Lung (tissue), 12 donors: ENCODE data around the gene FAM240B. TPM values are rescaled to one million over a fixed set of nuclear protein-coding genes. Genes with fewer than 3 reads are reported as not detected.

Experiments
- ATAC-seq: fragments of 200-7000 bp; cut with Tn5 transposase; one replicate; pipeline ENCODE4 v1.9.1; 2020; ENCODE audit warnings: moderate number of reproducible peaks; ENCODE audit not compliant: insufficient read depth, low FRiP score
- DNase-seq, 3 donors: peaks; one replicate each; pipeline ENCODE4 v3.0.0-alpha.2; 2013 to 2017
- H3K27ac ChIP-seq, 2 donors: one replicate each; pipeline ENCODE4 v1.5.1; 2013; ENCODE audit warnings: mild to moderate bottlenecking in 2 of 2, moderate library complexity in 2 of 2, control low read depth in 1 of 2, inconsistent platforms in 1 of 2, low read depth in 1 of 2, low read length in 1 of 2
- H3K27me3 ChIP-seq, 3 donors: one replicate each; pipeline ENCODE4 v1.5.1; 2013; ENCODE audit warnings: low read length in 2 of 3; ENCODE audit not compliant: control insufficient read depth in 3 of 3, insufficient read depth in 3 of 3
- H3K36me3 ChIP-seq, 4 donors: one replicate each; pipeline ENCODE4 v1.5.1; 2013; ENCODE audit warnings: low read length in 4 of 4, mild to moderate bottlenecking in 1 of 4, moderate library complexity in 1 of 4; ENCODE audit not compliant: control insufficient read depth in 4 of 4, insufficient read depth in 4 of 4
- H3K4me1 ChIP-seq, 5 donors: one replicate each; pipeline ENCODE4 v1.5.1; 2013; ENCODE audit warnings: low read length in 5 of 5, mild to moderate bottlenecking in 2 of 5, moderate library complexity in 1 of 5; ENCODE audit not compliant: control insufficient read depth in 5 of 5, insufficient read depth in 5 of 5
- H3K4me3 ChIP-seq: one replicate; pipeline ENCODE4 v1.5.1; 2013; ENCODE audit warnings: mild to moderate bottlenecking, control low read depth, moderate library complexity
- H3K9ac ChIP-seq, 2 donors: one replicate each; pipeline ENCODE4 v1.5.1; 2013; ENCODE audit warnings: low read length in 2 of 2, control low read depth in 1 of 2; ENCODE audit not compliant: insufficient read depth in 1 of 2
- H3K9me3 ChIP-seq, 4 donors: one replicate each; pipeline ENCODE4 v1.5.1; 2013; ENCODE audit warnings: low read length in 3 of 4, mild to moderate bottlenecking in 1 of 4, moderate library complexity in 1 of 4; ENCODE audit not compliant: control insufficient read depth in 4 of 4, insufficient read depth in 3 of 4
- WGBS, 2 donors: extraction: QIAGEN DNeasy Blood & Tissue Kit; methylation state at CpG; one replicate each; pipeline ENCODE4 v1.1.7; 2013; 5-methylcytosine and 5-hydroxymethylcytosine counted together
- polyA plus RNA-seq, 2 donors: library from polyadenylated mRNA; stranded (reverse); fragments of 200-250 nt; gene quantifications; one replicate each; pipeline ENCODE4 v1.2.1, GENCODE V29; 2013
- total RNA-seq, 2 donors: library from RNA; depleted of rRNA in 1 of 2; stranded (reverse); fragments of >200 nt in 1 of 2; gene quantifications; one replicate each; pipeline ENCODE4 v1.2.1, GENCODE V29; 2014 to 2021
- TF ChIP-seq, protein P1 (sequence below): IDR thresholded peaks from 2 replicates; pipeline ENCODE4 v1.5.1; 2012; ENCODE audit warnings: mild to moderate bottlenecking; ENCODE audit errors: control extremely low read depth, extremely low read depth
- donor health status: control.
- donor health status: control.
- donor health status: Bipolar disorder and iron deficiency.
- donor health status: healthy.
- donor health status: DM: yes; HTN: yes; CAD: no.

FAM240B gene
- total and polyA plus RNA-seq, 4 donors, result not detected

DNA sequence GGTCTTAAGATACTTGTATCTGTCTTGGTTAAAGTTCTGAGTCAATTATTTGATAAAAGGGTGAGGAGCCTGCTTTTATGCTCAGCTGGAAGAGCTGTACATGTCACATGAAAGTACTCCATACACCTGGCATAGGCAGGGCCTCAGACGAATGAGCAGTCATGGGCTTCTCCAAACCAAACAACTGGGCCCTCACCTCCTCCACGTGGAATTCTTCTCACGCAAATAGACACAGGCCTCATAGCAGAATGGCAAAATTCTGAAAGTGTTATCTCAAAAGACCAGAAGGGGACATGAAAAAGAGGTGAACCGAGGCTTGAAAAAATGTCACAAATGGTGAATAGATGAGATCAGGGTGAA, 48.6 kb downstream of the FAM240B start:
- no peak overlapping the region for H3K27ac ChIP-seq
- WGBS, 2 donors, result 83 to 92% methylated on average over 4 of the region's 4 CpGs
- no peaks in the 10 kb centered on the region for H3K9me3 ChIP-seq
- no peak overlapping the region for H3K9ac ChIP-seq
- no peaks in the 10 kb centered on the region for H3K36me3 ChIP-seq
- H3K27me3 ChIP-seq, result no peaks in the 10 kb centered on the region
- no peak for ATAC-seq
- H3K4me3 ChIP-seq, result no peak overlapping the region
- TF ChIP-seq, protein P1, sequence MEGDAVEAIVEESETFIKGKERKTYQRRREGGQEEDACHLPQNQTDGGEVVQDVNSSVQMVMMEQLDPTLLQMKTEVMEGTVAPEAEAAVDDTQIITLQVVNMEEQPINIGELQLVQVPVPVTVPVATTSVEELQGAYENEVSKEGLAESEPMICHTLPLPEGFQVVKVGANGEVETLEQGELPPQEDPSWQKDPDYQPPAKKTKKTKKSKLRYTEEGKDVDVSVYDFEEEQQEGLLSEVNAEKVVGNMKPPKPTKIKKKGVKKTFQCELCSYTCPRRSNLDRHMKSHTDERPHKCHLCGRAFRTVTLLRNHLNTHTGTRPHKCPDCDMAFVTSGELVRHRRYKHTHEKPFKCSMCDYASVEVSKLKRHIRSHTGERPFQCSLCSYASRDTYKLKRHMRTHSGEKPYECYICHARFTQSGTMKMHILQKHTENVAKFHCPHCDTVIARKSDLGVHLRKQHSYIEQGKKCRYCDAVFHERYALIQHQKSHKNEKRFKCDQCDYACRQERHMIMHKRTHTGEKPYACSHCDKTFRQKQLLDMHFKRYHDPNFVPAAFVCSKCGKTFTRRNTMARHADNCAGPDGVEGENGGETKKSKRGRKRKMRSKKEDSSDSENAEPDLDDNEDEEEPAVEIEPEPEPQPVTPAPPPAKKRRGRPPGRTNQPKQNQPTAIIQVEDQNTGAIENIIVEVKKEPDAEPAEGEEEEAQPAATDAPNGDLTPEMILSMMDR, result no peak
- DNase-seq, result no peak
- peaks cover 0 to 9% (median 0%) of the 10 kb centered on the region in 5 donors for H3K4me1 ChIP-seq

- no peak for ATAC-seq
- WGBS, 2 donors, result 71 to 91% methylated on average over 5 of the region's 5 CpGs
Measured at GRCh38 chr9:38670542-38671371, 49.2 kb downstream of the FAM240B start.

GRCh38 chr9:38668791-38669466, 51.0 kb downstream of the FAM240B start:
- no peaks in the 10 kb centered on the region for H3K27me3 ChIP-seq
- 88 to 90% methylated on average over 10 of the region's 10 CpGs for WGBS, 2 donors
- H3K9me3 ChIP-seq, result no peaks in the 10 kb centered on the region
- H3K27ac ChIP-seq, result no peak overlapping the region
- ATAC-seq, result no peak
- TF ChIP-seq, protein P1, result no peak
- no peak for DNase-seq
- no peak overlapping the region for H3K9ac ChIP-seq
- no peak overlapping the region for H3K4me3 ChIP-seq
- no peaks in the 10 kb centered on the region for H3K36me3 ChIP-seq
- H3K4me1 ChIP-seq, result peaks cover 0 to 9% (median 0%) of the 10 kb centered on the region in 5 donors

More at GRCh38 chr9:38670542-38671371, 49.2 kb downstream of the FAM240B start:
- H3K9ac ChIP-seq, result no peak overlapping the region
- no peak overlapping the region for H3K4me3 ChIP-seq
- no peaks in the 10 kb centered on the region for H3K9me3 ChIP-seq
- peaks cover 0 to 9% (median 0%) of the 10 kb centered on the region in 5 donors for H3K4me1 ChIP-seq
- no peak overlapping the region for H3K27ac ChIP-seq
- no peaks in the 10 kb centered on the region for H3K27me3 ChIP-seq
- DNase-seq, result no peak
- TF ChIP-seq, protein P1, result no peak
- no peaks in the 10 kb centered on the region for H3K36me3 ChIP-seq
